ENCODE measurements around the gene ELF3.

GRCh38 chr1:202034149-202034682, 23.8 kb downstream of the ELF3 start:
- TF ChIP-seq JUN (IDR thresholded peaks at IDR 0.05; ENCODE audit: low read depth, low read length) (no peak), POLR2AphosphoS5 (IDR thresholded peaks at IDR 0.05; ENCODE audit: low read depth, low read length) (no peak), RFX5 (IDR thresholded peaks at IDR 0.05; ENCODE audit: borderline replicate concordance, low read depth, low read length) (no peak), CTCF (IDR thresholded peaks at IDR 0.05; ENCODE audit: control extremely low read depth in 1 of 3, insufficient read depth in 1 of 3, low read depth in 1 of 3, low read length in 3 of 3) (no peak), SIN3A (conservative IDR thresholded peaks at IDR 0.05 in 1 of 2, IDR thresholded peaks at IDR 0.05 in 1 of 2; ENCODE audit: low read depth in 1 of 2, low read length in 2 of 2) (no peak), SUZ12 (IDR thresholded peaks at IDR 0.05; ENCODE audit: low read length) (no peak), NANOG (IDR thresholded peaks at IDR 0.05; ENCODE audit: insufficient read depth, low read depth, low read length, poor library complexity, severe bottlenecking) (no peak), EZH2 (IDR thresholded peaks at IDR 0.05; ENCODE audit: low read depth, low read length, severe bottlenecking) (no peak), CHD7 (IDR thresholded peaks at IDR 0.05; ENCODE audit: insufficient replicate concordance, low read length) (no peak), CEBPB (IDR thresholded peaks at IDR 0.05; ENCODE audit: low read depth, low read length) (no peak)
